WI38 (cell line): ENCODE results near the gene OR51F2.
"Not testable (repeated sequence)": the region's sequence is repeated elsewhere in the genome, so short reads cannot be mapped to it uniquely, and the experiment has no call there.

ENCODE experiments used
- H3K4me3 ChIP-seq: 2 replicates; pipeline ENCODE4 v1.5.1; 2011; ENCODE audit warnings: low read depth, mild to moderate bottlenecking, control low read depth, low read length
- CTCF ChIP-seq: IDR thresholded peaks from 2 replicates; pipeline ENCODE4 v1.5.1; 2012; ENCODE audit warnings: low read depth, mild to moderate bottlenecking, control low read depth, low read length

Gene OR51F2

GRCh38 chr11:4851033-4851432 lies 29.9 kb downstream of the OR51F2 start:
- no peak overlapping the region for H3K4me3 ChIP-seq
- no peak for TF ChIP-seq CTCF

GRCh38 chr11:4854286-4854685 lies 33.2 kb downstream of the OR51F2 start:
- not testable (repeated sequence) for H3K4me3 ChIP-seq

- H3K4me3 ChIP-seq, result no peak overlapping the region
- no peak for TF ChIP-seq CTCF
Observed at GRCh38 chr11:4862447-4863236, 41.5 kb downstream of the OR51F2 start.

- no peak for TF ChIP-seq CTCF
- no peak overlapping the region for H3K4me3 ChIP-seq
Observed at GRCh38 chr11:4863876-4864275, 42.8 kb downstream of the OR51F2 start.

- TF ChIP-seq CTCF, result no peak
Observed at GRCh38 chr11:4865855-4866254, 44.7 kb downstream of the OR51F2 start.

More at GRCh38 chr11:4865855-4866254, 44.7 kb downstream of the OR51F2 start:
- H3K4me3 ChIP-seq, result no peak overlapping the region
